Suprapubic skin (tissue), 4 donors: Measurements from ENCODE around the gene MED15.

Experiments
- EP300 ChIP-seq: sonication (generic); formaldehyde crosslinking; IDR thresholded peaks from one replicate; pipeline ENCODE4 v1.6.1; 2017; ENCODE audit warnings: antibody characterized with exemption
- POLR2AphosphoS5 ChIP-seq, 3 donors: sonication (generic); formaldehyde crosslinking; IDR thresholded peaks; one replicate each; pipeline ENCODE4 v1.6.1; 2017; ENCODE audit warnings: antibody characterized with exemption in 3 of 3

GRCh38 chr22:20463324-20464095 lies 43.9 kb upstream of the MED15 start:
- TF ChIP-seq EP300 (no peak), POLR2AphosphoS5 (IDR thresholded peaks at IDR 0.05) (no peak)
